Right ventricle myocardium superior (tissue), 1 donor: Measurements from ENCODE around the gene CDCA5. TPM values are rescaled to one million over a fixed set of nuclear protein-coding genes. Genes with fewer than 3 reads are reported as not detected.
A peak's percentile ranks its signal among the peaks of the same experiment; 100 is the strongest.

Experiments used
- ATAC-seq: fragments of 200-7000 bp; cut with Tn5 transposase; one replicate; pipeline ENCODE4 v1.9.1; 2020; ENCODE audit warnings: mild to moderate bottlenecking; ENCODE audit not compliant: poor library complexity
- DNase-seq: peaks from one replicate; pipeline ENCODE4 v3.0.0-alpha.2; 2020
- intact Hi-C: fragments of 100-400 bp; cut with DNase I; formaldehyde crosslinking; loops from one replicate; pipeline ENCODE4 v1.11.2; 2022
- total RNA-seq: library from RNA; stranded (reverse); fragmentation: NEBNext Ultra II Directional; extraction: Animal tissue kit (Norgen Biotek cat#: 25700); gene quantifications from one replicate; pipeline ENCODE4 v1.2.1, GENCODE V29; 2021
- donor health status: DM: no; HTN: yes; CAD: no; lungs with severe emphysema.

The CDCA5 gene
- total RNA-seq, 1 donor from 2014 or later, result 1.4 TPM

GRCh38 chr11:65059523-65059922 lies 24.3 kb downstream of the CDCA5 start:
- DNase-seq, result no peak
- intact Hi-C loops, result no loop called here
- ATAC-seq, result no peak

- ATAC-seq, result no peak
- intact Hi-C loops, result no loop called here
- no peak for DNase-seq
Observed at GRCh38 chr11:65058419-65059054, 25.3 kb downstream of the CDCA5 start, which contains the start of gene NAALADL1. NAALADL1 (minus strand) TSS chr11:65058553; CDS start chr11:65058521, 32 bp downstream.

- ATAC-seq (no peak), DNase-seq (no peak)
- intact Hi-C loops, result no loop called here
Observed at GRCh38 chr11:65058012-65058411, 25.8 kb downstream of the CDCA5 start.

- DNase-seq, result no peak
- ATAC-seq, result no peak
- intact Hi-C loops, result no loop called here
Observed at GRCh38 chr11:65057526-65057925, 26.3 kb downstream of the CDCA5 start.

- ATAC-seq (no peak), DNase-seq (no peak)
- intact Hi-C loops, result no loop called here
Observed at GRCh38 chr11:65056999-65057398, 26.8 kb downstream of the CDCA5 start.

GRCh38 chr11:65055538-65055937 lies 28.3 kb downstream of the CDCA5 start:
- intact Hi-C loops, result no loop called here
- DNase-seq (no peak), ATAC-seq (no peak)

- no peak for ATAC-seq
- DNase-seq, result no peak
- intact Hi-C loops, result no loop called here
Observed at GRCh38 chr11:65053827-65054508, 29.9 kb downstream of the CDCA5 start.

- DNase-seq, result no peak
- no peak for ATAC-seq
- intact Hi-C loops, result no loop called here
Observed at GRCh38 chr11:65051398-65051858, 32.4 kb downstream of the CDCA5 start.

- DNase-seq (peak; percentile 63), ATAC-seq (peak; percentile 57)
- intact Hi-C loops, result no loop called here
Observed at GRCh38 chr11:65047581-65048422, 36.0 kb downstream of the CDCA5 start.

GRCh38 chr11:65045728-65046127 lies 38.1 kb downstream of the CDCA5 start:
- no peak for ATAC-seq
- DNase-seq, result no peak
- intact Hi-C loops, result no loop called here

GRCh38 chr11:65045061-65045460 lies 38.8 kb downstream of the CDCA5 start:
- intact Hi-C loops, result no loop called here
- ATAC-seq (no peak), DNase-seq (no peak)

- no peak for ATAC-seq
- intact Hi-C loops, result no loop called here
- peak; percentile 62 for DNase-seq
Observed at GRCh38 chr11:65043881-65044501, 39.8 kb downstream of the CDCA5 start.

GRCh38 chr11:65042891-65043290 lies 40.9 kb downstream of the CDCA5 start:
- no peak for DNase-seq
- ATAC-seq, result no peak
- intact Hi-C loops, result no loop called here

- peak; percentile 97 for ATAC-seq
- DNase-seq, result peak; percentile 93
- intact Hi-C loops, result no loop called here
Observed at GRCh38 chr11:65040847-65041622, 42.8 kb downstream of the CDCA5 start, which contains the start of gene SAC3D1. SAC3D1 (plus strand) TSS chr11:65041210; CDS start chr11:65041293, 83 bp downstream.

- intact Hi-C loops, result no loop called here
- no peak for DNase-seq
- ATAC-seq, result no peak
Observed at GRCh38 chr11:65040520-65040846, 43.4 kb downstream of the CDCA5 start.

GRCh38 chr11:65036931-65037330 lies 46.9 kb downstream of the CDCA5 start:
- intact Hi-C loops, result no loop called here
- DNase-seq (peak; percentile 83), ATAC-seq (no peak)

- no peak for ATAC-seq
Observed at GRCh38 chr11:65035579-65035978, 48.3 kb downstream of the CDCA5 start.

GRCh38 chr11:65034423-65034822 lies 49.4 kb downstream of the CDCA5 start:
- ATAC-seq, result no peak
- intact Hi-C loops, result no loop called here
- no peak for DNase-seq

More at GRCh38 chr11:65035579-65035978, 48.3 kb downstream of the CDCA5 start:
- intact Hi-C loops, result no loop called here
- DNase-seq, result no peak
